IPS-15b (cell line): ENCODE measurements around the gene SFXN2.
A peak's percentile ranks its signal among the peaks of the same experiment; 100 is the strongest.
"Not testable (repeated sequence)": the region's sequence is repeated elsewhere in the genome, so short reads cannot be mapped to it uniquely, and the experiment has no call there.

Source experiments
- H3K27me3 ChIP-seq: one replicate; pipeline ENCODE4 v1.6.1; 2013; ENCODE audit warnings: low read length; ENCODE audit not compliant: control insufficient read depth, insufficient read depth
- H3K36me3 ChIP-seq: one replicate; pipeline ENCODE4 v1.6.1; 2013; ENCODE audit warnings: low read length; ENCODE audit not compliant: control insufficient read depth, insufficient read depth
- H3K4me1 ChIP-seq: one replicate; pipeline ENCODE4 v1.6.1; 2013; ENCODE audit warnings: mild to moderate bottlenecking, low read length; ENCODE audit not compliant: control insufficient read depth, insufficient read depth
- H3K4me3 ChIP-seq: one replicate; pipeline ENCODE4 v1.5.1; 2013; ENCODE audit warnings: low read depth, low read length
- H3K9ac ChIP-seq: one replicate; pipeline ENCODE4 v1.6.1; 2013; ENCODE audit warnings: low read depth, mild to moderate bottlenecking, low read length
- H3K9me3 ChIP-seq: one replicate; pipeline ENCODE4 v1.6.1; 2013; ENCODE audit warnings: mild to moderate bottlenecking, low read length; ENCODE audit not compliant: control insufficient read depth, insufficient read depth

The SFXN2 gene

DNA sequence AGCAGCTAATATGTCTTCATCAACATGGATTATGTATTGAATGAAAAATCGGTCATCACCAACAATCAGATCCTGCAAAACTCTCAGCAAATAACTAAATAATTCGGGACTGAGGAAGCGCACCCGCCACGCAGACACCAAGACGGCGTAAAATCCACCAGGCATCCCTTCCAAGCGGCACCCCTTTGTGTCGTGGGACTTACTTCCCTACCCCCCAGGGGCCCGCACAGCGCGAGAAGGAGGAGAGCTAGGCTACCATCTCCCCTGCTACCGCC, 960 bp upstream of the SFXN2 start:
- no peaks in the 10 kb centered on the region for H3K9me3 ChIP-seq

DNA sequence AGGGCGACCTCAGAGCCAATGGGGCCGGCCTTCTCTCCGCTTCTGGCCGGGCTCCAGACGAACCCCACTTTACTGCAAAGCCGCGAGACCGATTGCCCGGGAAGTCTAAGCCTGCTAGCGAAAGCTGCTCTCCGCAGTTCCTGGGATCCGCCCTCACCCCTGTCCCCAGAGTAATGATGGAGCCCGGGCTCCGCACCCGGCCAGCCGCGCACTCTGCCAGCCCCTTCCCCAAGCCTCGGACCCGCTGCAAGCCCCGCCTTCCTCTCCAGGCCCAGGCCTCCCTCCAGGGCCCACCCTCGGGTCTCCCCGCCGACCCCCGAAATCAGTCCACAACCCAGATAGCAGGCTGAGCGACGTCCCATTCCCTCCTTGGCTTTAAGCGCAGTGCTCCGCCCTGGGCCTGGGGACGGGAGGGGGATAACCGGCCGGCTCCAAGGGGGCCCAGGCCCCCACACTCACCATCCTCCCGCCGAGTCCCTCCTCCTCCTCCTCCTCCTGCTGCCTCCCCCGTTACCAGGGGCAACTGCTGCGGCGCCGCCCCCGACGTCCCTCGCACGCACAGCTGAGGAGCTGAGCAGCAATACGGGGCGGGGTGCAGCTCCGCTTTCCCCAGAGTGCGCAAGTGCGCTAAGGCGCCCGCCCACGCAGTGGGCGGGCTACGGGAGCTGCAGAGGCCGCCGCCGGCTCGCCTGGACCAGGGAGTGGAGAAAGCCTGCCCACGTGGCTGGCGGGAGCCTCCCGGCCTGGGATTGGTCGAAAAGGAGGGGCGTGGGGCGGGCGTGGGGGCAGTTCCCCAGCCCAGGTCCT, 419 bp upstream of the SFXN2 start, which contains the start of gene ARL3:
Gene ARL3 (minus strand): TSS at position 584 of the 807 bp plus-strand sequence. CDS start 122 bp downstream, at position 462.
- Histone ChIP-seq H3K4me3 (peak within 1 kb of the TSS; percentile 93), H3K4me1 (peaks cover 22% of the 10 kb centered on the region)

More for the DNA sequence above, 960 bp upstream of the SFXN2 start:
- no peaks in the 10 kb centered on the region for H3K27me3 ChIP-seq
- H3K4me1 ChIP-seq: peaks cover 20% of the 10 kb centered on the region
- no peaks in the 10 kb centered on the region for H3K36me3 ChIP-seq
- H3K4me3 ChIP-seq: peak overlapping the region; percentile 88
- H3K9ac ChIP-seq: peak overlapping the region; percentile 82

DNA sequence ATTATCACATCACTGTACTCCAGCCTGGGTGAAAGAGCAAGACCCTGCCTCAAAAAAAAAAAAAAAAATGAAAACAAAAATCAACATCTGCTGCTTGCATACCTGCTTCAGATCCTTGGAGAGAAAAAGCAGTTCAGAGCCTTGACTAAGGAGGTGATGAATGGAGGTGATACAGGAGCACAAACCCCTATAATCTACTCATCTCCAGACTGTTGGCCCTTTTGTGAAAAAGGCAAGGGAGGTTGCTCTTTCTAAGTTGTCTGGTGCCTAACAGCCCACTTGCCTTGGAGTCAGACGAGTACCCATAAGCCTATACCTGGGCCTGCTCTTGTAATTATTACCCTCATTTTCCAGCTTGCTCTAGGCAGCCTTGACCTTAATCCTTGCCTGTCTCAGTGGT, 1.4 kb downstream of the SFXN2 start:
- peak overlapping the region; percentile 1 for H3K4me3 ChIP-seq
- H3K4me1 ChIP-seq: peaks cover 25% of the 10 kb centered on the region
- no peaks in the 10 kb centered on the region for H3K36me3 ChIP-seq
- H3K9ac ChIP-seq: no peak overlapping the region
- no peaks in the 10 kb centered on the region for H3K27me3 ChIP-seq
- no peaks in the 10 kb centered on the region for H3K9me3 ChIP-seq

More for the DNA sequence above, 419 bp upstream of the SFXN2 start, which contains the start of gene ARL3:
- no peaks in the 10 kb centered on the region for H3K27me3 ChIP-seq
- H3K9ac ChIP-seq: peak within 1 kb of the TSS; percentile 92
- no peaks in the 10 kb centered on the region for H3K9me3 ChIP-seq
- H3K36me3 ChIP-seq: no peaks in the 10 kb centered on the region

DNA sequence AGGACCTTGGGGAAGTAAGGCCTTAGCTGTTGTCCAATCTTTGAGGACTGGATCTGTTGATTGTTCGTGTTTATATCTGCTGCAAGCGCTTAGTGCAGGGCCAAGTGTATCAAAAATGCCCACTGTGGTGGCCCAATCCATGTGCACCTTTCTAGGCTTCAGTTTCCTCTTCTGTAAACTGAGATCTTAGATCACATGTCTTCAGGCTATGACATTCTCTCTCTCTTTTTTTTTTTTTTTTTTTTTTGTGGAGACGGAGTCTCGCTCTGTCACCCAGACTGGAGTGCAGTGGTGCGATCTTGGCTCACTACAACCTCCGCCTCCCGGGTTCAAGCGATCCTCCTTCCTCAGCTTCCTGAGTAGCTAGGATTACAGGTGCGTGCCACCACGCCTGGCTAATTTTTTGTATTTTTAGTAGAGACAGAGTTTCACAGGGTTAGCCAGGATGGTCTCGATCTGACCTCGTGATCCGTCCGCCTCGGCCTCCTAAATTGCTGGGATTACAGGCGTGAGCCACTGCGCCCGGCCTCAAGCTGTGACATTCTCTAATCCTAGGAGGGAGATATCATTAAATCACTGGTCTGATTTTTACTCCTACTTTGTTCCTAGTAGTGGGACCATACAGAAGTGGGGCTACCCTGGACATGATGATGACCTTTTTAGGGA, 2.6 kb downstream of the SFXN2 start:
- not testable (repeated sequence) for H3K36me3 ChIP-seq, H3K4me3 ChIP-seq, H3K9me3 ChIP-seq, H3K9ac ChIP-seq, H3K27me3 ChIP-seq
- H3K4me1 ChIP-seq: peaks cover 28% of the 10 kb centered on the region

DNA sequence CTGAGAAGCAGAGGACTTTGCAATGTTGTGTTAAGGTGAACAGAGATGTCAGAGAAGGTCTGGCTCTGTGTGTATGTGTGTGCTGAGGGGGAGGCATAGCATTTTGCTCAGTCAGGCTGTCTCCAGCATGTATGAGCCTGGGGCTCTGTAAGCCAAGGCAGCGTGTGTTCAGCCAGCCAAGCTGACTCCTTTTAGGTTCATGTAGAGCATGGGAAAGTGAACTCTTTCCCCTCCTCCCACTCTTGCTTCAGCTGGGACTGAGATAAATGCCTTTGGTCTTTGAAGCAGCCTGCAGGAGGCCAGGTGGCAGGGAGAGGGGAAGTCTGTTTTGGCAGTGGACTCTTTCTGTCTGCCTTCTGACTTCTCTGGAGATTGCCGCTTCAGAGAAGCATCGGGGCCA, 3.8 kb downstream of the SFXN2 start:
- Histone ChIP-seq H3K9ac (no peak overlapping the region), H3K36me3 (no peaks in the 10 kb centered on the region), H3K9me3 (no peaks in the 10 kb centered on the region), H3K4me3 (no peak overlapping the region), H3K4me1 (peaks cover 22% of the 10 kb centered on the region), H3K27me3 (no peaks in the 10 kb centered on the region)

DNA sequence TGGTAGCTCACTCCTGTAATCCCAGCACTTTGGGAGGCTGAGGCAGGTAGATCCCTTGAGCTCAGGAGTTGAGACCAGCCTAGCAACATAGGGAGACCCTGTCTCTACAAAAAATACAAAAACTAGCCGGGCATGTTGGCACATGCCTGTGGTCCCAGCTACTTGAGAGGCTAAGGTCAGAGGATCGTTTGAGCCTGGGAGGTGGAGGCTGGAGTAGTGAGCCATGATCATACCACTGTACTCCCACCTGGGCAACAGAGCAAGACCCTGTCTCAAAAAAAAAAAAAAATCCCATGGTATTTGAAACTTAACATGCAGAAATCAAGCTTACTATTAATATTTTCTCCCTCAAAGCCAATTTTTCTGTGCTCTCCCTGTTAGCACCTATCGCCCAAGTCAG, 5.9 kb downstream of the SFXN2 start:
- Histone ChIP-seq H3K4me3 (no peak overlapping the region), H3K36me3 (no peaks in the 10 kb centered on the region)

DNA sequence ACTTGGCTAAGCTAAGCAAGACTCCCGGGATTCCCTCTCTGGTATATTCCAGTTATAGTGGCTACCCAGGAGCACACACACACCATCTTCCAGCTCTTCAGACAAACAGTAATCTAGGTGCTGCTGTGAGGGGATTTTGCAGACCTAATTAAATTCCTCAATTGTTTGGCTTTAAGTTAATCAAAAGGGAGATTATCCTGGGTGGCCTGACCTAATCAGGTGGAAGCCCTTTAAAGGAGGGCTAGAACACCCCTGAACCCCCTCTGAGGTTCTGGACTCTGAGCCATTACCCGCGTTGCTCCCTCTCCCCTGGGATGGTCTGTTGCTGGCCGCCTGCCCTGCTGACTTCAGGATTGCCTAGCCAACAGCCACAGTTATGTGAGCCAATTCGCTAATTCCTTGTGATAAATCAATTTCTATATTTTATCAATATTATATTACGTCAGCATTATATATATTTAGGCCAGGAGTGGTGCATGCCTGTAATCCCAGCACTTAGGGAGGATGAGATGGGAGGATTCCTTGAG, 6.4 kb downstream of the SFXN2 start:
- Histone ChIP-seq H3K9me3 (no peaks in the 10 kb centered on the region), H3K27me3 (no peaks in the 10 kb centered on the region), H3K36me3 (no peaks in the 10 kb centered on the region), H3K9ac (no peak overlapping the region), H3K4me1 (peaks cover 20% of the 10 kb centered on the region), H3K4me3 (no peak overlapping the region)

More for the DNA sequence above, 5.9 kb downstream of the SFXN2 start:
- no peaks in the 10 kb centered on the region for H3K27me3 ChIP-seq
- H3K9me3 ChIP-seq: no peaks in the 10 kb centered on the region
- H3K4me1 ChIP-seq: peaks cover 22% of the 10 kb centered on the region
- H3K9ac ChIP-seq: no peak overlapping the region

DNA sequence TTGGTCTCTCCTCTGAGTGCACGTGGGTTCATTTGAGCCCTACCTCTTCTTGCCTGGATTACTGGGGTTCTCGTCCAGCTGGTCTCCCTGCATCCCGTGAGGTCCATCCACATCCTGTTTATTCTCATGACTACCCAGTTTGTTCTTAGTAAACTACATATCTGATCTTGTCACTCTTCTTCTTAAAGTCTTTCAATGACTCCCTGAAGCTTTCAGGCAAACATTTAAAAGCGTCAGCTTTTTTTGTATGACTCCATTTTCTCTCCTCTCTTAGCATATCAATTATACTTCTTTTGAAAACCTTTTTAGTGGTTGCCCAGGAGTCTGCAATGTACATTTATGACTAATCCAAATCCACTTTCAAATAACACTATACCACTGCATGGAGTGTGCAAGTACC, 7.5 kb downstream of the SFXN2 start:
- H3K36me3 ChIP-seq: peaks cover 9% of the 10 kb centered on the region
- H3K9ac ChIP-seq: no peak overlapping the region

DNA sequence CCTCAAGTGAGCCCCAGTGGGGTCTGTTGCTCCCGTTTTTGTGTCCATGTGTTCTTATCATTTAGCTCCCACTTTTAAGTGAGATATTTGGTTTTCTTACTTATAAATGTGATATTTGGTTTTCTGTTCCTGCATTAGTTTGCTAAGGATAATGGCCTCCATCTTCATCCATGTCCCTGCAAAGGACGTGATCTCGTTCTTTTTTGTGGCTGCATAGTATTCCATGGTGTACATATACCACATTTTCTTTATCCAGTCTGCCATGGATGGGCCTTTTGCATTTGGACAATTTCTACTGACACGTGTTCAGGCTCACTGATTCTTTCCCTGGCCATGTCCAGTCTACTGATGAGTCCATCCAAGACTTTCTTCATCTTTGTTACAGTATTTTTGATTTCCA, 9.6 kb downstream of the SFXN2 start:
- Histone ChIP-seq H3K27me3 (no peaks in the 10 kb centered on the region), H3K36me3 (peaks cover 23% of the 10 kb centered on the region), H3K9ac (no peak overlapping the region), H3K4me3 (no peak overlapping the region), H3K4me1 (peaks cover 6% of the 10 kb centered on the region), H3K9me3 (no peaks in the 10 kb centered on the region)

More for the DNA sequence above, 7.5 kb downstream of the SFXN2 start:
- Histone ChIP-seq H3K27me3 (no peaks in the 10 kb centered on the region), H3K4me1 (peaks cover 19% of the 10 kb centered on the region), H3K9me3 (no peaks in the 10 kb centered on the region), H3K4me3 (no peak overlapping the region)

DNA sequence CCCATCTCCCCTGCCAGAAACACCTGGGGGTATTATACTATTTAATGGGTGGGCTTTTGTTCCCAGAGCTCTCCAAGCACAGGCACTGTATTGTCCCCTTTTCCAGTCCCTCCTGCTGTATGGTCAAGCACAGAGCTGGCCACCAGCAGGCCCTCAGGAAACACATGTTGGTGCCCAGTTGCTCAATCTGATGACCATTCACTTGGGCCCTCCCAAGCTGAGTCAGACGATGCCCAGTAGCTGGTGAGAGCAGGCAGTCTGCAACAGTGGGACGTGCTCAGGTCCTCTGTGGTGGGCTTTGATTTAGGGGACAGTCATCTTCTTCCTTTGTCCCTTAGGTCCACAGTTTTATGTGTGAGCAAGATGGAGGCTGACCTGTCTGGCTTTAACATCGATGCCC, 11.8 kb downstream of the SFXN2 start:
- Histone ChIP-seq H3K4me1 (peaks cover 3% of the 10 kb centered on the region), H3K9me3 (no peaks in the 10 kb centered on the region), H3K9ac (no peak overlapping the region), H3K4me3 (no peak overlapping the region), H3K27me3 (no peaks in the 10 kb centered on the region), H3K36me3 (peaks cover 35% of the 10 kb centered on the region)

DNA sequence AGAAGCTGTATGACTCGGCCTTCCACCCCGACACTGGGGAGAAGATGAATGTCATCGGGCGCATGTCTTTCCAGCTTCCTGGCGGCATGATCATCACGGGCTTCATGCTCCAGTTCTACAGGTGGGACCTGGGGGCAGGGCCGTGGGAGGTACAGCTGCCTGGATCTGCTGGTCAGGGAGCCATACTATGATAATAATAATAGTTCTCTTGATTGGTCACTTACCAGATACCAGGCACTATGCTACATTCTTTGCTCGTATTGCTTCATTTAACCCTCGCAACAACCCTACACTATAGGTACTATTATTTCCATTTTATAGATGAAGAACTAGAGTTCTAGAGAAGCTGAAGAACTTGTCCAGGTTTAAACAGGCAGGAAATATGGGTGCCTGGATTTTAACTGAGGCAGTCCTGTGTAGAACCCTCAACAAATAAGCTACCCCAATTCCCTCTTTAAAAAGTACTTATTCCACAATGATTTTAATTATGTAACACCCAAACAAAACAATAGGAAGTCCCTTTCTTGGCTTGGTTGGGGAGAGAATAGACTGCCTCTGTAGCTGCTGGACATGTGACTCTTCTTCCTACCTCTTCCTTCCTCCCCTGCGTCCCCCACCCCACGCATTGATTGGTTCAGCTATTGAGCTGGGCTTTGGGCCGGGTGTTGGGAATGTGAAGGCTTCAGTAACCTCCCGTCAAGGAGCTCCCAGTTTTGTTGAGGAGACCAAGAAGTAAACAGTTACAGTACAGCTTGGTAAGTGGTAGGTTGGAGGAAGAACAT, 12.8 kb downstream of the SFXN2 start:
- peaks cover 43% of the 10 kb centered on the region for H3K36me3 ChIP-seq
- H3K27me3 ChIP-seq: no peaks in the 10 kb centered on the region
- no peaks in the 10 kb centered on the region for H3K4me1 ChIP-seq
- H3K9me3 ChIP-seq: no peaks in the 10 kb centered on the region
- H3K4me3 ChIP-seq: no peak overlapping the region
- H3K9ac ChIP-seq: no peak overlapping the region
